Measurements from ENCODE around the gene ZNRF1.
"Not testable (repeated sequence)": the region's sequence is repeated elsewhere in the genome, so short reads cannot be mapped to it uniquely, and the experiment has no call there.

ZNRF1 gene

GRCh38 chr16:75011634-75012307, 12.9 kb downstream of the ZNRF1 start:
- DNase-seq (ENCODE audit: low read depth): no peak
- no peak for TF ChIP-seq CTCF (IDR thresholded peaks at IDR 0.05; ENCODE audit: control insufficient read depth, extremely low read depth, insufficient read depth)
- no peak overlapping the region for H3K4me3 ChIP-seq (ENCODE audit: low read depth, low read length)

GRCh38 chr16:75012380-75013081, 13.7 kb downstream of the ZNRF1 start:
- no peak overlapping the region for H3K4me3 ChIP-seq (ENCODE audit: low read depth, low read length)
- DNase-seq (ENCODE audit: low read depth): no peak
- no peak for TF ChIP-seq CTCF (IDR thresholded peaks at IDR 0.05; ENCODE audit: control insufficient read depth, extremely low read depth, insufficient read depth)

- H3K4me3 ChIP-seq (ENCODE audit: low read depth, low read length): not testable (repeated sequence)
These were observed 14.3 kb downstream of the ZNRF1 start for GRCh38 chr16:75013123-75013522.

GRCh38 chr16:75014318-75014717, 15.5 kb downstream of the ZNRF1 start:
- H3K4me3 ChIP-seq (ENCODE audit: low read depth, low read length): no peak overlapping the region
- no peak for DNase-seq (ENCODE audit: low read depth)
- no peak for TF ChIP-seq CTCF (IDR thresholded peaks at IDR 0.05; ENCODE audit: control insufficient read depth, extremely low read depth, insufficient read depth)

More at GRCh38 chr16:75013123-75013522, 14.3 kb downstream of the ZNRF1 start:
- not testable (repeated sequence) for DNase-seq (ENCODE audit: low read depth)

- H3K4me3 ChIP-seq (ENCODE audit: low read depth, low read length); DNase-seq (ENCODE audit: low read depth): not testable (repeated sequence)
These were observed 17.7 kb downstream of the ZNRF1 start for GRCh38 chr16:75016451-75017081.

- H3K4me3 ChIP-seq (ENCODE audit: low read depth, low read length): no peak overlapping the region
- no peak for TF ChIP-seq CTCF (IDR thresholded peaks at IDR 0.05; ENCODE audit: control insufficient read depth, extremely low read depth, insufficient read depth)
- no peak for DNase-seq (ENCODE audit: low read depth)
These were observed 19.1 kb downstream of the ZNRF1 start for GRCh38 chr16:75017670-75018525.

- no peak for TF ChIP-seq CTCF (IDR thresholded peaks at IDR 0.05; ENCODE audit: control insufficient read depth, extremely low read depth, insufficient read depth)
- H3K4me3 ChIP-seq (ENCODE audit: low read depth, low read length): no peak overlapping the region
- DNase-seq (ENCODE audit: low read depth): no peak
These were observed 20.2 kb downstream of the ZNRF1 start for GRCh38 chr16:75019007-75019406.

Measured in LNCaP clone FGC (cell line).